HepG2 (cell line): Measurements from ENCODE around the gene LIM2. TPM values are rescaled to one million over a fixed set of nuclear protein-coding genes. Genes with fewer than 3 reads are reported as not detected.
A peak's percentile ranks its signal among the peaks of the same experiment; 100 is the strongest.

ENCODE experiments used
- ESRRA ChIP-seq: sonication (generic); formaldehyde crosslinking; IDR thresholded peaks from 2 replicates; pipeline ENCODE4 v1.5.1; 2020; ENCODE audit warnings: mild to moderate bottlenecking, low read depth, missing genetic modification reagents
- GABPB1 ChIP-seq: IDR thresholded peaks from 2 replicates; pipeline ENCODE4 v1.6.1; 2016; ENCODE audit warnings: mild to moderate bottlenecking, missing genetic modification reagents, moderate library complexity, missing compliant biosample characterization
- PHB2 ChIP-seq: fragments of 450-650 bp; IDR thresholded peaks from 2 replicates; pipeline ENCODE4 v1.6.1; 2018; ENCODE audit not compliant: partially characterized antibody
- PTBP1 ChIP-seq: fragments of 200-400 bp; formaldehyde crosslinking; IDR thresholded peaks from 2 replicates; pipeline ENCODE4 v1.6.1; 2018; ENCODE audit warnings: low read length, low read depth; ENCODE audit not compliant: poor library complexity, severe bottlenecking
- ZBTB43 ChIP-seq: sonication (generic); formaldehyde crosslinking; conservative IDR thresholded peaks from 2 replicates; pipeline ENCODE4 v1.4.0; 2020; ENCODE audit warnings: missing genetic modification reagents
- ZEB1 ChIP-seq: IDR thresholded peaks from 2 replicates; pipeline ENCODE4 v1.6.1; 2012; ENCODE audit warnings: mild to moderate bottlenecking, low read depth, inconsistent platforms; ENCODE audit not compliant: insufficient replicate concordance
- ZNF260 ChIP-seq: sonication (generic); formaldehyde crosslinking; IDR thresholded peaks from 2 replicates; pipeline ENCODE4 v1.4.0; 2020; ENCODE audit warnings: missing genetic modification reagents, low read depth, mild to moderate bottlenecking, borderline replicate concordance
- ZZZ3 ChIP-seq: sonication (generic); formaldehyde crosslinking; IDR thresholded peaks from 2 replicates; pipeline ENCODE4 v1.4.0; 2020; ENCODE audit warnings: missing genetic modification reagents, mild to moderate bottlenecking, borderline replicate concordance
- polyA plus RNA-seq, 8 experiments: library from polyadenylated mRNA; depleted of rRNA in 3 of 8; stranded (reverse) in 7 of 8; unstranded in 1 of 8; fragments of >200 nt; fragmentation: Illumina TruSeq in 4 of 8; extraction: Trizol in 4 of 8; gene quantifications; 2 replicates each; pipeline versions ENCODE4 v1.2.1 to v1.2.3, GENCODE V29; 2011 to 2016; ENCODE audit warnings: low read depth in 4 of 8, missing spikeins in 1 of 8, mixed read lengths in 1 of 8; ENCODE audit not compliant: insufficient read depth in 1 of 8
- total RNA-seq, 5 experiments: library from RNA; depleted of rRNA; stranded (reverse); fragments of >200 nt; fragmentation: Illumina TruSeq; extraction: Trizol; gene quantifications; 2 replicates each; pipeline ENCODE4 v1.2.3, GENCODE V29; 2016; ENCODE audit warnings: low read depth in 1 of 5
- TF ChIP-seq, protein P1 (sequence below), 2 experiments: fragments of 450-650 bp in 1 of 2; sonication (generic) in 1 of 2; formaldehyde crosslinking in 1 of 2; IDR thresholded peaks; 2 replicates each; pipeline versions ENCODE4 v1.6.1 to v1.8.0; 2016 to 2022; ENCODE audit warnings: antibody characterized with exemption in 1 of 2, mild to moderate bottlenecking in 1 of 2, missing genetic modification reagents in 1 of 2
- TF ChIP-seq, protein P2 (sequence below): sonication (generic); formaldehyde crosslinking; IDR thresholded peaks from 2 replicates; pipeline ENCODE4 v1.4.0; 2020; ENCODE audit warnings: mild to moderate bottlenecking, missing genetic modification reagents
- TF ChIP-seq, protein P3 (sequence below): sonication (generic); formaldehyde crosslinking; IDR thresholded peaks from 2 replicates; pipeline ENCODE4 v1.4.0; 2020; ENCODE audit warnings: missing genetic modification reagents, borderline replicate concordance
- TF ChIP-seq, protein P4 (sequence below): sonication (generic); formaldehyde crosslinking; IDR thresholded peaks from 2 replicates; pipeline ENCODE4 v1.8.1; 2022; ENCODE audit warnings: low read depth, mild to moderate bottlenecking, missing genetic modification reagents

Gene LIM2
- total and polyA plus RNA-seq, 2 of the 13 experiments (the other 11 are each of a cell fraction or from before 2014, with no cell fraction given) = 1.3 TPM; not detected in 1

- TF ChIP-seq, protein P1, sequence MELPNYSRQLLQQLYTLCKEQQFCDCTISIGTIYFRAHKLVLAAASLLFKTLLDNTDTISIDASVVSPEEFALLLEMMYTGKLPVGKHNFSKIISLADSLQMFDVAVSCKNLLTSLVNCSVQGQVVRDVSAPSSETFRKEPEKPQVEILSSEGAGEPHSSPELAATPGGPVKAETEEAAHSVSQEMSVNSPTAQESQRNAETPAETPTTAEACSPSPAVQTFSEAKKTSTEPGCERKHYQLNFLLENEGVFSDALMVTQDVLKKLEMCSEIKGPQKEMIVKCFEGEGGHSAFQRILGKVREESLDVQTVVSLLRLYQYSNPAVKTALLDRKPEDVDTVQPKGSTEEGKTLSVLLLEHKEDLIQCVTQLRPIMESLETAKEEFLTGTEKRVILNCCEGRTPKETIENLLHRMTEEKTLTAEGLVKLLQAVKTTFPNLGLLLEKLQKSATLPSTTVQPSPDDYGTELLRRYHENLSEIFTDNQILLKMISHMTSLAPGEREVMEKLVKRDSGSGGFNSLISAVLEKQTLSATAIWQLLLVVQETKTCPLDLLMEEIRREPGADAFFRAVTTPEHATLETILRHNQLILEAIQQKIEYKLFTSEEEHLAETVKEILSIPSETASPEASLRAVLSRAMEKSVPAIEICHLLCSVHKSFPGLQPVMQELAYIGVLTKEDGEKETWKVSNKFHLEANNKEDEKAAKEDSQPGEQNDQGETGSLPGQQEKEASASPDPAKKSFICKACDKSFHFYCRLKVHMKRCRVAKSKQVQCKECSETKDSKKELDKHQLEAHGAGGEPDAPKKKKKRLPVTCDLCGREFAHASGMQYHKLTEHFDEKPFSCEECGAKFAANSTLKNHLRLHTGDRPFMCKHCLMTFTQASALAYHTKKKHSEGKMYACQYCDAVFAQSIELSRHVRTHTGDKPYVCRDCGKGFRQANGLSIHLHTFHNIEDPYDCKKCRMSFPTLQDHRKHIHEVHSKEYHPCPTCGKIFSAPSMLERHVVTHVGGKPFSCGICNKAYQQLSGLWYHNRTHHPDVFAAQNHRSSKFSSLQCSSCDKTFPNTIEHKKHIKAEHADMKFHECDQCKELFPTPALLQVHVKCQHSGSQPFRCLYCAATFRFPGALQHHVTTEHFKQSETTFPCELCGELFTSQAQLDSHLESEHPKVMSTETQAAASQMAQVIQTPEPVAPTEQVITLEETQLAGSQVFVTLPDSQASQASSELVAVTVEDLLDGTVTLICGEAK (IDR thresholded peaks at IDR 0.05) = no peak
- TF ChIP-seq, protein P1 (CRISPR knock-in tag; IDR thresholded peaks at IDR 0.05) = peak; percentile 37; the same call in 1 of the 2 replicates
- TF ChIP-seq PHB2 (no peak), ESRRA (CRISPR knock-in tag) (0 out of 2 replicates have a peak, but pooled peaks have one; percentile 23), GABPB1 (CRISPR knock-in tag) (0 out of 2 replicates have a peak, but pooled peaks have one; percentile 16), PTBP1 (no peak), ZNF260 (CRISPR knock-in tag) (no peak), ZBTB43 (CRISPR knock-in tag) (peak; percentile 76), ZEB1 (peak; percentile 43), ZZZ3 (CRISPR knock-in tag) (no peak)
- TF ChIP-seq, protein P2, sequence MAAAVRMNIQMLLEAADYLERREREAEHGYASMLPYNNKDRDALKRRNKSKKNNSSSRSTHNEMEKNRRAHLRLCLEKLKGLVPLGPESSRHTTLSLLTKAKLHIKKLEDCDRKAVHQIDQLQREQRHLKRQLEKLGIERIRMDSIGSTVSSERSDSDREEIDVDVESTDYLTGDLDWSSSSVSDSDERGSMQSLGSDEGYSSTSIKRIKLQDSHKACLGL (CRISPR knock-in tag) = no peak
- TF ChIP-seq, protein P3, sequence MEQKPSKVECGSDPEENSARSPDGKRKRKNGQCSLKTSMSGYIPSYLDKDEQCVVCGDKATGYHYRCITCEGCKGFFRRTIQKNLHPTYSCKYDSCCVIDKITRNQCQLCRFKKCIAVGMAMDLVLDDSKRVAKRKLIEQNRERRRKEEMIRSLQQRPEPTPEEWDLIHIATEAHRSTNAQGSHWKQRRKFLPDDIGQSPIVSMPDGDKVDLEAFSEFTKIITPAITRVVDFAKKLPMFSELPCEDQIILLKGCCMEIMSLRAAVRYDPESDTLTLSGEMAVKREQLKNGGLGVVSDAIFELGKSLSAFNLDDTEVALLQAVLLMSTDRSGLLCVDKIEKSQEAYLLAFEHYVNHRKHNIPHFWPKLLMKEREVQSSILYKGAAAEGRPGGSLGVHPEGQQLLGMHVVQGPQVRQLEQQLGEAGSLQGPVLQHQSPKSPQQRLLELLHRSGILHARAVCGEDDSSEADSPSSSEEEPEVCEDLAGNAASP (CRISPR knock-in tag) = peak; percentile 13; the same call in 1 of the 2 replicates
- TF ChIP-seq, protein P4, sequence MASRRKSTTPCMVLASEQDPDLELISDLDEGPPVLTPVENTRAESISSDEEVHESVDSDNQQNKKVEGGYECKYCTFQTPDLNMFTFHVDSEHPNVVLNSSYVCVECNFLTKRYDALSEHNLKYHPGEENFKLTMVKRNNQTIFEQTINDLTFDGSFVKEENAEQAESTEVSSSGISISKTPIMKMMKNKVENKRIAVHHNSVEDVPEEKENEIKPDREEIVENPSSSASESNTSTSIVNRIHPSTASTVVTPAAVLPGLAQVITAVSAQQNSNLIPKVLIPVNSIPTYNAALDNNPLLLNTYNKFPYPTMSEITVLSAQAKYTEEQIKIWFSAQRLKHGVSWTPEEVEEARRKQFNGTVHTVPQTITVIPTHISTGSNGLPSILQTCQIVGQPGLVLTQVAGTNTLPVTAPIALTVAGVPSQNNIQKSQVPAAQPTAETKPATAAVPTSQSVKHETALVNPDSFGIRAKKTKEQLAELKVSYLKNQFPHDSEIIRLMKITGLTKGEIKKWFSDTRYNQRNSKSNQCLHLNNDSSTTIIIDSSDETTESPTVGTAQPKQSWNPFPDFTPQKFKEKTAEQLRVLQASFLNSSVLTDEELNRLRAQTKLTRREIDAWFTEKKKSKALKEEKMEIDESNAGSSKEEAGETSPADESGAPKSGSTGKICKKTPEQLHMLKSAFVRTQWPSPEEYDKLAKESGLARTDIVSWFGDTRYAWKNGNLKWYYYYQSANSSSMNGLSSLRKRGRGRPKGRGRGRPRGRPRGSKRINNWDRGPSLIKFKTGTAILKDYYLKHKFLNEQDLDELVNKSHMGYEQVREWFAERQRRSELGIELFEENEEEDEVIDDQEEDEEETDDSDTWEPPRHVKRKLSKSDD (CRISPR knock-in tag) = no peak
Measured at GRCh38 chr19:51387924-51388389, at the start of gene LIM2 (continued).
